GM12874 (cell line): ENCODE data around the gene CEP63.

Experiments
- TF ChIP-seq, protein P1 (sequence below): IDR thresholded peaks from 2 replicates; pipeline ENCODE4 v1.5.1; 2011; ENCODE audit warnings: low read depth, mild to moderate bottlenecking, control low read depth, low read length, moderate library complexity; ENCODE audit not compliant: insufficient read depth

Gene CEP63

DNA sequence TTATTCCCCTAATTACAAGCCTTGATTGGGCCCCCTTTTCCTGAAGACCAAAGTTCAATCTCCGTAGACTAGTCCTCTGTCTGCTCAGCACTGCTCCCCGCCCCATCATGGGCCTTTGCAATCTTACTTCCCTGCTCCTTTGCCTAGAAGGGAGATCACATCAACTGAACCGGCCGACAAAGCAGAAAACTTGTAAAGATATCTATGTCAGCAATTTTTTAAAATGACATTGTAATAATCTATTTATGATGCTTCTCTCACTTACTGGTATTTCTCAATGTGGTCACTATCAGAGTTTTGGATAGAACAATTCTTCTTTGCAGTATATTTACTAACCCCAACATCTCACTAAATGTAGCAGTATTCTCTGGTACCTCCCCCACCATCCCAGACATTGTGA lies 17.3 kb upstream of the CEP63 start:
- TF ChIP-seq, protein P1, sequence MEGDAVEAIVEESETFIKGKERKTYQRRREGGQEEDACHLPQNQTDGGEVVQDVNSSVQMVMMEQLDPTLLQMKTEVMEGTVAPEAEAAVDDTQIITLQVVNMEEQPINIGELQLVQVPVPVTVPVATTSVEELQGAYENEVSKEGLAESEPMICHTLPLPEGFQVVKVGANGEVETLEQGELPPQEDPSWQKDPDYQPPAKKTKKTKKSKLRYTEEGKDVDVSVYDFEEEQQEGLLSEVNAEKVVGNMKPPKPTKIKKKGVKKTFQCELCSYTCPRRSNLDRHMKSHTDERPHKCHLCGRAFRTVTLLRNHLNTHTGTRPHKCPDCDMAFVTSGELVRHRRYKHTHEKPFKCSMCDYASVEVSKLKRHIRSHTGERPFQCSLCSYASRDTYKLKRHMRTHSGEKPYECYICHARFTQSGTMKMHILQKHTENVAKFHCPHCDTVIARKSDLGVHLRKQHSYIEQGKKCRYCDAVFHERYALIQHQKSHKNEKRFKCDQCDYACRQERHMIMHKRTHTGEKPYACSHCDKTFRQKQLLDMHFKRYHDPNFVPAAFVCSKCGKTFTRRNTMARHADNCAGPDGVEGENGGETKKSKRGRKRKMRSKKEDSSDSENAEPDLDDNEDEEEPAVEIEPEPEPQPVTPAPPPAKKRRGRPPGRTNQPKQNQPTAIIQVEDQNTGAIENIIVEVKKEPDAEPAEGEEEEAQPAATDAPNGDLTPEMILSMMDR: no peak

DNA sequence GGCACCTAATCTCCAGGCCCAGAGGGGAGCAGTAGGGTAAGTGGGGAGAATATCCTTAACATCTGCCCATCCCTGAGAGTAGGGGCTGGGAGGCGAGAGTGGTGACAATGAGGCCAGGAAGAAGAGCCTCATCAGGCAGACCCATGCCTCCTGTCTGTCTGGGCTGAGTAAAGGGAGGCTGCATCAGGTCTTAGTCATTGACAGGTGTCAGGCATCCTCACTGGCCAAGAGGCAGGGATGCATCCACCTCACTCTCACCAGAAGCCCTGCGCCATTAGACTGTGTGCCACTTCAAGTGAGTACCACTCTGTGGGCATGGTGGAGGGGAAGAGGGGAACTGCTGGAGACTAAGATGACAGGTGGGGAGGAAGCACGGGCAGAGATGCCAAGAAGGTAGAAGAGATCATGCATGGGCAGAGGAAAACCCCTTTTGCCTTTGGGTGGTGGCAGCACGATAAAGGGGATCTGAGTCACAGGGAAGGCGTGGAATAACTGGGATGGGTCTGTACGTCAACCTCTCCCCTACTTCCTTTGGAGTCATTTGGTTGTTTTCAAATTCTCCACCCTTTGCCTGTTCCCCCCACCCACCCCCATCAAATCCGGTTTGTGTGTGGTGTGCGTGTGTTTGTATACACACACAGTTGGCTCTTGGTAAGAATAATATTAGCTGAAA lies 14.2 kb upstream of the CEP63 start:
- TF ChIP-seq, protein P1: no peak

DNA sequence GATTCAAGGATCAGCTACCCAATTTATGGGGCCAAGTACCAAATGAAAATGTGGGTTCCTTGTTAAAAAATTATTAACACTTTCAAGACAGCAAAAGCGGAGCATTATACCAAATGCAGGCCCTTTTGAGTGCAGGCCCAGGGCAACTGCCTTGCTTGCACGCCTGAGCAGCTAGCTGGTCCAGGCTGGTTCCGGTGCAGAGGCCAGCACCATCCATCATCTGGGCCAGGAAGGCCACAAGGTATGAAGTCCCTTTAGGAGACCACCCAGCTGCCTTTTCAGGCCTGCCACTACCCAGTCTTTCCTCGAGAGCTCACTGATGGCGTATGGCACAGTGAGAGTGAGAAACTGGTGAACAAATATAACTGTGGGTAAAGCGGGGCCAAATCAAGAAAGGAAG lies 13.0 kb upstream of the CEP63 start:
- TF ChIP-seq, protein P1: no peak

DNA sequence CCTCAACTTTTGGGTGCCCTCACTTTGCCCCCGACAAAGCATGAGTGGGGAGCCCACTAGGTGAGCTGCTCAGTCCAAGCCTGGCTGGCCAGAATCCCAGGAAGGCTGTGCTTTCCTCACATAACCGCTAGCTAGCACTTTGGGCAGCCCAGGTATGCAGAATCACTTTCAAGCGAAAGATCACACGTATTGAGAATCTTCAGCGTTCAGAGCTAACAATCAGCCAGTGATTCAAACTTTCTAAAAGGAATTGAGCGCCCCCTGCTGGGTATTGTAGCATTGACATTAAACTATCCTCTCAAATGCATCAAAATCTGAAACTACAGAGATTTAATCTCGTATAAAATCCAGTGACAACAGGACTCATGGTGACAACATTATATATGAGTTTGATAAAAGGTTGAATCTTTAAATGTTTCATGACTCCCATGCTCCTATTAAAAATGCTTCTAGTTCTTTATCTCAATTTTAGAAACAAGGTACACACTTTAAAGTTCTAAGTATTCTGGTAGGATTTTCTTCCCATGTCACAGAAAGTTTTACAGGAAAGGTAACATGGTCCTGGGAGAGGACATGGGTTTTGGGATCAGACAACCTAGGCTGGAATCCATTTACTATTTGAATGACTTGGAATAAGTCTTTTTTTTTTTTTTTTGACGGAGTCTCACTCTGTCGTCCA lies 11.8 kb upstream of the CEP63 start:
- TF ChIP-seq, protein P1: peak; percentile 50

DNA sequence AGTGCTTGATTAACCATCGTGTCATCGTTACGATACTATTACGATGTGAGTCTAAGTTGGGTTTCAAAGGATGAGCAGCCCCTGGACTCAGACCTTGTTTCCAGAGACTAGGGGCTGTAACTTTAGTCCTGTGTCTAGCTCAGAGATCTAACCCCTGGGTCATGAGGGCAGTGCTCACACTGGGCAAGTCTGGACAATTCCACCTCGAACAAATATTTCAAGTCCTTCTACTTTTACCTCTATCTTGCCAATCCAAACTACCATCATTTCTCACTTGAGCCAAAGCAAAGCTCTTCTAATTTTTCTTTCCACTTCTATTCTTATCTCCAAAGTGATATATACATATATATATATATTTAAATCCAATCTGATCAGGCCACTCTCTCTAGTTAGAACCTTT lies 10.9 kb upstream of the CEP63 start:
- TF ChIP-seq, protein P1: no peak

DNA sequence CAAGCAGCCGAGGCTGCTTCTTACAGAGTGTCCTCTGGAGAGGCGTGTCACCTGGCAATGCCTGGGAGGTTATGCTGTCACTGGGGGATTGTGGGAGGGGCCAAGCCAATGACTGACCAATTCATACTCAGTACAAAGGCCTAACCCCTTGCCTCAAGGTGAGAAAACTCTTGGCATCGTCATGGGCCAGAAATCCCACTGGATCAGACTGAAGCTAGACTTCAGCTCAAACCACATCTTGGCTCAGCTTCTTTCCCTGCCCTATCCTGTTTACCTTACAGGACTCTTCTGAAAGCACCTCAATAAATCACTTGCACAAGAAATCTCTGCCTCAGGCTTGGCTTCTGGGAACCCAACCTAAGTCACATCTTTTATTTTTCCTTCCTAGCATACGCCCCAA lies 9.6 kb upstream of the CEP63 start:
- TF ChIP-seq, protein P1: no peak

DNA sequence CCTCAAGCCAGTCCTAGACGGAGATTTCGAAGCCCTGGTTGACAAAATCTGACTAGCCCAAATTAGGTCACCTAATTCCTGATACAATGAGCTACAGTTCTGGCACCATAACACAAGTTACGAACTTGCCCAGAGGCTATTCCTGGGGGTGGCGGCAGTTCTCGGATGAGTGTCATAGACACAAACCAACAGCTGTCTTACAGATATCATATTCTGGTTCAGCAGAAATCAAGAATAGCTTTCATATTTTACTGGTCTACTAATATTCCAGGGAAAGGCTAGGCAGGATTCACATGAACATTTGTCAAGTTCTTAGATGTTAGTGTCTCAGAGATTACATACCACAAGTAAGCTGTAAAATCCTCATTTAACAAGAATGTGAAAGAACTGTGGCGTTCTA lies 8.9 kb upstream of the CEP63 start:
- TF ChIP-seq, protein P1: no peak
